LNCAP (cell line): ENCODE measurements around the gene KHDRBS2.

Experiments
- CTCF ChIP-seq: fragments of 450-650 bp; IDR thresholded peaks from 2 replicates; pipeline ENCODE4 v1.5.1; 2017; ENCODE audit warnings: mild to moderate bottlenecking

KHDRBS2 gene

GRCh38 chr6:62059901-62060300 lies 226.1 kb downstream of the KHDRBS2 start:
- TF ChIP-seq CTCF = no peak

GRCh38 chr6:62057300-62057699 lies 228.7 kb downstream of the KHDRBS2 start:
- no peak for TF ChIP-seq CTCF

- no peak for TF ChIP-seq CTCF
Measured at GRCh38 chr6:62045502-62045901, 240.5 kb downstream of the KHDRBS2 start.

GRCh38 chr6:62043084-62043483 lies 242.9 kb downstream of the KHDRBS2 start:
- no peak for TF ChIP-seq CTCF

- no peak for TF ChIP-seq CTCF
Measured at GRCh38 chr6:62042429-62042828, 243.6 kb downstream of the KHDRBS2 start.

- no peak for TF ChIP-seq CTCF
Measured at GRCh38 chr6:62039605-62040004, 246.4 kb downstream of the KHDRBS2 start.

- no peak for TF ChIP-seq CTCF
Measured at GRCh38 chr6:62037445-62037844, 248.6 kb downstream of the KHDRBS2 start.

- TF ChIP-seq CTCF = peak; percentile 46; the same call in 1 of the 2 replicates
Measured at GRCh38 chr6:62035952-62036351, 250.1 kb downstream of the KHDRBS2 start.
